GM12865 (cell line): ENCODE results near the gene FMN1.

Source experiments
- DNase-seq: peaks from one replicate; pipeline ENCODE4 v3.0.0; 2010; ENCODE audit warnings: low read depth
- H3K4me3 ChIP-seq: 2 replicates; pipeline ENCODE4 v1.5.1; 2011; ENCODE audit warnings: mild to moderate bottlenecking, low read depth, low read length, control low read depth
- TF ChIP-seq, protein P1 (sequence below): IDR thresholded peaks from 2 replicates; pipeline ENCODE4 v1.5.1; 2011; ENCODE audit warnings: low read length, control low read depth, low read depth, inconsistent platforms; ENCODE audit not compliant: insufficient read depth; ENCODE audit errors: missing control alignments

Gene FMN1

DNA sequence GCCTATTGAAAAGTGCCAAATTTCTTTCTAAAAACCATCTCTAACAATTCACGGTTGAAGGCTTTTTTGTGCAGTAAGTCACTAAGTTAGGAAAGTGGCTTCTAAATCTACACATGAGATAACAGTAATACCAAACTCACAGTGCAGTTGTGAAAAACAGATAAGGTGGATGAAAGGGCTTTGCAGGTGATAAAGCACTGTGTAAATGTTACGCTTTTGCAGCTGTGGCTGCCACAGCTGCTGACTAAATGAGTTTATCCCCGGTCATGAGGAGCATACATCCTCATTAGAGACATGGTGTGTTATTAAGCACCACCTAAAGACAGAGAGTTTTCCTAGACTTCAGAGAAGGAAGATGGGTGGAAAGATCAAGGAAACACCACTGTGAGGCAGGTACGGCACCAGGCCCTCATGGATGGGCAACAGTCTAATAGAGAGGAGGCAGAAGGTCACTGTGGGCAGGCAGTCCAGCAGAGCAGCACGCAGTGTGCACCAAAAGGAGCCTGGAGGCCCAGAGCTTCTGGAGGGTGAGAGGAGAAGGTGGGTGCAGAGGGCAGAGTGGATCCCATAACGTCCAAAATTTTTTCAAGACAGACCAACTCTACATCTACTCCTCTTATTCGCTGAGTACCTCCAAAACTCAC, 68.5 kb downstream of the FMN1 start:
- no peak for DNase-seq
- TF ChIP-seq, protein P1, sequence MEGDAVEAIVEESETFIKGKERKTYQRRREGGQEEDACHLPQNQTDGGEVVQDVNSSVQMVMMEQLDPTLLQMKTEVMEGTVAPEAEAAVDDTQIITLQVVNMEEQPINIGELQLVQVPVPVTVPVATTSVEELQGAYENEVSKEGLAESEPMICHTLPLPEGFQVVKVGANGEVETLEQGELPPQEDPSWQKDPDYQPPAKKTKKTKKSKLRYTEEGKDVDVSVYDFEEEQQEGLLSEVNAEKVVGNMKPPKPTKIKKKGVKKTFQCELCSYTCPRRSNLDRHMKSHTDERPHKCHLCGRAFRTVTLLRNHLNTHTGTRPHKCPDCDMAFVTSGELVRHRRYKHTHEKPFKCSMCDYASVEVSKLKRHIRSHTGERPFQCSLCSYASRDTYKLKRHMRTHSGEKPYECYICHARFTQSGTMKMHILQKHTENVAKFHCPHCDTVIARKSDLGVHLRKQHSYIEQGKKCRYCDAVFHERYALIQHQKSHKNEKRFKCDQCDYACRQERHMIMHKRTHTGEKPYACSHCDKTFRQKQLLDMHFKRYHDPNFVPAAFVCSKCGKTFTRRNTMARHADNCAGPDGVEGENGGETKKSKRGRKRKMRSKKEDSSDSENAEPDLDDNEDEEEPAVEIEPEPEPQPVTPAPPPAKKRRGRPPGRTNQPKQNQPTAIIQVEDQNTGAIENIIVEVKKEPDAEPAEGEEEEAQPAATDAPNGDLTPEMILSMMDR, result no peak
- H3K4me3 ChIP-seq, result no peak overlapping the region

DNA sequence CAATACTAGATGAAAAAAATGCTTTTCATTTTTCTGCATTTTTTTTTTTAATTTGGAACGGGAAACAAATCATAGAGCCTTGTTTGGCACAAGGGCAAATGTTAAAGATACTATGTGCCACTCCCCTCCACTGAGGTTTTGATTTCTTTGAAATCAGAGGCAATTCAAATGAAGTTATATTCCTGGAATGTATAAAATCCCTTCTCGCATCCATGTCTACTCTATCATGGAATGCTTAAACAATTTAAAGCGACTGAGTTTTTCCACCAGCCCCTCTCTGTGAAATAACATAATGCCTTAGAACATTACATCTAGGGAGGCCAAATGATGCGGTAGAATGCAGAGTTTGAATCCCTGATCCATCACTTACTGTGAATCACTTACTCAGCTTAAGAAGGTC, 69.7 kb downstream of the FMN1 start:
- TF ChIP-seq, protein P1, result no peak

DNA sequence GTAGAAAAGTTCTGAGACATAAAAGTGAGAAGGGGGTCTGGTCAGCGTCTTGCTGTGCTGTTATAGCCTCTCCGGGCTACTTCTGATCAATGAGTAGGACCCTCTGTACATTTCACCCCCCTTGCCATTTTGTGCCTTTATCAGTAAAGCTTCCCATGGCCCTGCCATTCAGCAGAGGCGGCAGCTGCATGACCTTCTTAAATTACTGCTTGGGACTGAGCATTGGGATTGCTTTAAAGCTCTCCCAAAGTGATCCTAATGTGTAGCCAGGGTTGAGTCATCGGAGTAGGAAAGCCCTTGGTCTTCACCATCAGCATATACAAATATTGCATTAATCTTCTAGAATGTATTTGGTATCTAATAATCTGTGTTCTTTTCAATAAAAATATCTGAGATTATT, 70.2 kb downstream of the FMN1 start:
- TF ChIP-seq, protein P1, result no peak
- DNase-seq, result no peak
- no peak overlapping the region for H3K4me3 ChIP-seq

More for the DNA sequence above, 69.7 kb downstream of the FMN1 start:
- H3K4me3 ChIP-seq, result no peak overlapping the region
- no peak for DNase-seq

DNA sequence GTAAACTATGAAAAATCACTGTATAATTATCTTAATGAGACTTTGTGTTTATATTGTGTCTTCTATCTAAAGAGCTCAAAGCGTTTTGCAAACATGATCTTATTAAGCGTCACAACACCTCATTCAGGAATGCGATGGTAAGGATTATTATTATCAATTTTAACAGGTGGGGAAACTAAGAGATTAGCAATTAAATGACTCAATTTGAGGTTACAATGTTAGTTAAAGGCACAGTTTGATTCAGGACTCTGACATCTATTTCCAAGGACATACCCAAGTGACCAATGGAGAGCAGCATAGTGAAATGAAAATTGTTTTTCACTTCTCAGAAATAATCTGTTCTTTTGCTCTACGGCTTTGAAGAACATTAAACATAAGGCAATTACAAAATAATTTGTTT, 74.6 kb downstream of the FMN1 start:
- no peak for DNase-seq
- TF ChIP-seq, protein P1, result no peak
- no peak overlapping the region for H3K4me3 ChIP-seq

DNA sequence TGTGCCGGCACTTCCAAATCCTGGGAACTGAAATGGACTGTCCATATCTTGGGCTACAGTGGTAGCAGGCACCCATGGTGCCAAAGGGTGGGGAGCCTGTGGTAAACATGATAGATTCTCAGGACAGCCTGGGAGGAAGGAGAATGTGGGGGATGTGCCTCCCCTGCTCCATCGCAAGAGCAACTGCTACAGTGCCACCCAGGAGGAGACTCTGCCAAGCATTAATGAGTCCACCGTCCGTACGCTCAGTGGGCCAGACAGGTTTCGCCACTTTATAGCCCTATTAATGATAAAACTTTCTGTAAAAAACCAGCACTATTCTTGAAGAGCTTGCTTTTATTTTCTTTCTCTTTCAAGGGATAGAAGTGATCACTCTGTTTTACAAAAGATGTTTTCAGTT, 75.2 kb downstream of the FMN1 start:
- TF ChIP-seq, protein P1, result no peak
- no peak overlapping the region for H3K4me3 ChIP-seq
- no peak for DNase-seq

DNA sequence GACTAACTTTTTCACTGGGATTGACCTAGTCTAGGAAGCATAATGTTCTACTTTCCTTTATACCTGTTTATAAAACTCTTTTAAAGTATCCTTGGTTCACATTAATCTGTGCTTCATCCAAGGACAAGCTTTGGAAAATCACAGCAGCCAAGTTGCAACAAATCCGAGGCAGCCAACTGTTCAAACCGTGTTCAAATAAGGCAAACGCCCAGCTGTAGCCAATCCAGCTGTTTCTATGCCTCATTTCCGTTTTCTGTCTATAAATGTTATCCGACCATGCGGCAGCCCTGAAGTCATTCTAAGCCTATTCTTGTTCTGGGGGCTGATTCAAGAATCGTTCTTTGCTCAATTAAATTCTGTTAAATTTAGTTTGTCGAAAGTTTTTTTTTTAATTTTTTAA, 78.3 kb downstream of the FMN1 start:
- TF ChIP-seq, protein P1, result no peak
- H3K4me3 ChIP-seq, result no peak overlapping the region
- DNase-seq, result no peak

DNA sequence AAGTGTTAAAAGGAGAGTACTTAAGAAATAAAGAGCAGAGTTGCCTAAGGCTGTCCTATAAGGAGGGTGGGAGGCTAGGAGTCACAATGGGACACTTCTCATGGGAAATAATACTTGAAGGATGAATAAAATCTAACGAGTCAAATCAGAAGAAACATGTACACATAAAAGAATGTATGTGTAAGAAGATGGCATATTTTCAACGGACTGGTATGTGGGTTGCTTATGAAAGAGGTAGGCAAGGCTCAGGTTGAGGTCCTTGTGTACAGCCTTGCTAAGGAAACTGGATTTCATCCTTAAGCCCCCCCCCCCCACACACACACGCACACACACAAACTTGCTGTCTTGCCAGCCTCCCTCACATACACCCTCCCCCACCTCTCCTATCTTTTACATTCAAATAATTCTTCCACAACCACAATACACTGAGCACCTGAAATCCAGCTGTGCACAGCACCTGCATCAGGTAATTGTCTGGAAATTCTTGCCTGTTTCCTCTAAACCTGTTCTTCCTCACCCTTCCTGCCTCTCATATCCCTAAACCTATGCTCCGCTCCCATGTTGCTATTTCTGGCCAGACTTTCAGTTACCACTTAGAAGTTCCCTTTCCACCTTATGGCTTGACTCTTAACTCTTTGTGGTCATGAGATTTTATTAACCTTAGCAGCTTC, 79.2 kb downstream of the FMN1 start:
- DNase-seq, result no peak
- TF ChIP-seq, protein P1, result no peak
- H3K4me3 ChIP-seq, result no peak overlapping the region
